Kidney epithelial cell (primary cell): ENCODE results near the gene EPN2. TPM values are rescaled to one million over a fixed set of nuclear protein-coding genes. Genes with fewer than 3 reads are reported as not detected.
"Not testable (repeated sequence)": the region's sequence is repeated elsewhere in the genome, so short reads cannot be mapped to it uniquely, and the experiment has no call there.

ENCODE experiments used
- DNase-seq: peaks from one replicate; pipeline ENCODE4 v3.0.0-alpha.2; 2010; ENCODE audit warnings: low read depth
- H3K27me3 ChIP-seq: 2 replicates; pipeline ENCODE4 v1.6.0; 2011; ENCODE audit warnings: low read length; ENCODE audit not compliant: control insufficient read depth, insufficient read depth
- H3K36me3 ChIP-seq: 2 replicates; pipeline ENCODE4 v1.5.1; 2011; ENCODE audit warnings: low read length; ENCODE audit not compliant: control insufficient read depth, insufficient read depth
- H3K4me3 ChIP-seq: 2 replicates; pipeline ENCODE4 v1.5.1; 2011; ENCODE audit warnings: low read depth, mild to moderate bottlenecking, control low read depth, low read length
- total RNA-seq: library from RNA; depleted of rRNA; stranded (reverse); fragments of >200 nt; gene quantifications from 2 replicates; pipeline ENCODE4 v1.2.3, GENCODE V29; 2015

The EPN2 gene
- 13.7 and 18.8 TPM in 2 replicates for total RNA-seq

DNA sequence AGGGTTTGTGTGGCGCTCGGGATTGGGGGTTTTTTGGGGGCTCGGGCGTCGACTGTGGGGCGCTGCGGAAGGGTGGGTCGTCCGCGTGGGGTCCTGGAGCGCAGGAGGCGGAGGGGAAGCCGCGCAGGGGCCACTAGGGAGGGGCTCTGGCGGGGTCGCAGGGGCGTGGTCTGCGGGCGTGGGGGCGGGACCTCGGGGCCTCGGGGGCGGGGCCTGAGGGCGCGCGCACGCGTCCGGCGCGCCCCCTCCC is at the start of gene EPN2:
EPN2 (plus strand) TSS at position 228 of the 250 bp plus-strand sequence. CDS start 45,754 bp downstream, outside the sequence.
- not testable (repeated sequence) for DNase-seq, H3K27me3 ChIP-seq, H3K36me3 ChIP-seq
- peak within 1 kb of the TSS; percentile 99 for H3K4me3 ChIP-seq

DNA sequence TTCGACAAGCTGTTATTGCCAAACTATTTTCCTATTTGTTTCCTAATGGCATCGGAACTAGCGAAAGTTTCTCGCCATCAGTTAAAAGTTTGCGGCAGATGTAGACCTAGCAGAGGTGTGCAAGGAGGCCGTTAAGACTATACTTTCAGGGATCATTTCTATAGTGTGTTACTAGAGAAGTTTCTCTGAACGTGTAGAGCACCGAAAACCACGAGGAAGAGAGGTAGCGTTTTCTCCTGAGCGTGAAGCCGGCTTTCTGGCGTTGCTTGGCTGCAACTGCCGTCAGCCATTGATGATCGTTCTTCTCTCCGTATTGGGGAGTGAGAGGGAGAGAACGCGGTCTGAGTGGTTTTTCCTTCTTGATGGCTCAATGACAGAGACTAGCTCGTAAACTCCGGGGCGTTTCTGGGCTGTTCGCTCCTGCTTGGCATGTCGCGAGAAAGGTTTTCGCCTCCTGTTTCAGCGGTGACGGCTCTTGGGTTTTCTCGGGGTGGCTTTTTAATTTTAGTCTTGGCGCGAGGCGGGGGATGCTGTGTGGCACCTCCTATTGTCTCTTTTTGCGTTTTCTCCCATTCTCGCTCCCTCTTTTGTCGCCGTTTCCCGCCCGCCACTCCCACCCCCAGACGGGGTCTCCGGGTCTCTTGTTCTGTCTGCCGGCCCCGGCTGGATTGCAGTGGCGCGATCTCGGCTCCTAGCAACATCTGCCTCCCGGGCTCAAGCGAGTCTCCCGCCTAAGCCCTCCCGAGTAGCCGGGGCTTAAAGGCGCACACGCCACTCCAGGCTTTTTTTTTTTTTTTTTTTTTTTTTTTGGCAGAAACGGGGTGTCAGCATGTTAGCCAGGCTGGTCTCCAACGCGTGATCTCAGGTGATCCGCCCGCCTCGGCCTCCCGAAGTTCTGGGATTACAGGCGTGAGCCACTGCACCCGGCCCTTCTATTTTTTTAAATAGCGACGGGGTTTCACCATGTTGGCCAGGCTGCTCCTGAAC is 49.0 kb upstream of the EPN2 start:
- not testable (repeated sequence) for H3K27me3 ChIP-seq, H3K4me3 ChIP-seq, H3K36me3 ChIP-seq, DNase-seq

DNA sequence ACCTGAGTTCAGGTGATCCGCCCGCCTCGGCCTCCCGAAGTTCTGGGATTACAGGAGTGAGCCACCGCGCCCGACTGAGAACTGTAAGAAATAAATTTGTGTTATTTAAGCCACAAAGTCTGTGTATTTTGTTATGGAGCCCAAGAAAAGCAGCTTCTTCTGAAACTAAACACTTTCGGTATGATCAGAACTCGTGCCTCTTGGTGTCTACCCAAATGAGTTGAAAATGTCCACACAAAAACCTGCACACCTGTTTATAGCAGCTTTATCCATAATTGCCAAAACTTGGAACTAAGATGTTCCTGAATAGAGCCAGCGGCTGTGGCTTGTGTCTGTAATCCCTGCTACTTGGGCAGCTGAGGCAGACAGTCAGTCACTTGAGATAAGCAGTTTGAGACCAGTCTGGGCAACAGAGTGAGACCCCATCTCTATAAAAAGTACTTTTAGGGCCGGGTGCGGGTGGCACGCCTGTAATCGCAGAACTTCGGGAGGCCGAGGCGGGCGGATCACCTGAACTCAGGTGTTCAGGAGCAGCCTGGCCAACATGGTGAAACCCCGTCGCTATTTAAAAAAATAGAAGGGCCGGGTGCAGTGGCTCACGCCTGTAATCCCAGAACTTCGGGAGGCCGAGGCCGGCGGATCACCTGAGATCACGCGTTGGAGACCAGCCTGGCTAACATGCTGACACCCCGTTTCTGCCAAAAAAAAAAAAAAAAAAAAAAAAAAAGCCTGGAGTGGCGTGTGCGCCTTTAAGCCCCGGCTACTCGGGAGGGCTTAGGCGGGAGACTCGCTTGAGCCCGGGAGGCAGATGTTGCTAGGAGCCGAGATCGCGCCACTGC is 48.1 kb upstream of the EPN2 start:
- not testable (repeated sequence) for H3K36me3 ChIP-seq, H3K4me3 ChIP-seq, DNase-seq, H3K27me3 ChIP-seq

DNA sequence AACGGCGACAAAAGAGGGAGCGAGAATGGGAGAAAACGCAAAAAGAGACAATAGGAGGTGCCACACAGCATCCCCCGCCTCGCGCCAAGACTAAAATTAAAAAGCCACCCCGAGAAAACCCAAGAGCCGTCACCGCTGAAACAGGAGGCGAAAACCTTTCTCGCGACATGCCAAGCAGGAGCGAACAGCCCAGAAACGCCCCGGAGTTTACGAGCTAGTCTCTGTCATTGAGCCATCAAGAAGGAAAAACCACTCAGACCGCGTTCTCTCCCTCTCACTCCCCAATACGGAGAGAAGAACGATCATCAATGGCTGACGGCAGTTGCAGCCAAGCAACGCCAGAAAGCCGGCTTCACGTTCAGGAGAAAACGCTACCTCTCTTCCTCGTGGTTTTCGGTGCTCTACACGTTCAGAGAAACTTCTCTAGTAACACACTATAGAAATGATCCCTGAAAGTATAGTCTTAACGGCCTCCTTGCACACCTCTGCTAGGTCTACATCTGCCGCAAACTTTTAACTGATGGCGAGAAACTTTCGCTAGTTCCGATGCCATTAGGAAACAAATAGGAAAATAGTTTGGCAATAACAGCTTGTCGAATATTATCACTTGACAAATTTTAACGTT is 47.3 kb upstream of the EPN2 start:
- H3K4me3 ChIP-seq, DNase-seq, H3K36me3 ChIP-seq, H3K27me3 ChIP-seq: not testable (repeated sequence)

DNA sequence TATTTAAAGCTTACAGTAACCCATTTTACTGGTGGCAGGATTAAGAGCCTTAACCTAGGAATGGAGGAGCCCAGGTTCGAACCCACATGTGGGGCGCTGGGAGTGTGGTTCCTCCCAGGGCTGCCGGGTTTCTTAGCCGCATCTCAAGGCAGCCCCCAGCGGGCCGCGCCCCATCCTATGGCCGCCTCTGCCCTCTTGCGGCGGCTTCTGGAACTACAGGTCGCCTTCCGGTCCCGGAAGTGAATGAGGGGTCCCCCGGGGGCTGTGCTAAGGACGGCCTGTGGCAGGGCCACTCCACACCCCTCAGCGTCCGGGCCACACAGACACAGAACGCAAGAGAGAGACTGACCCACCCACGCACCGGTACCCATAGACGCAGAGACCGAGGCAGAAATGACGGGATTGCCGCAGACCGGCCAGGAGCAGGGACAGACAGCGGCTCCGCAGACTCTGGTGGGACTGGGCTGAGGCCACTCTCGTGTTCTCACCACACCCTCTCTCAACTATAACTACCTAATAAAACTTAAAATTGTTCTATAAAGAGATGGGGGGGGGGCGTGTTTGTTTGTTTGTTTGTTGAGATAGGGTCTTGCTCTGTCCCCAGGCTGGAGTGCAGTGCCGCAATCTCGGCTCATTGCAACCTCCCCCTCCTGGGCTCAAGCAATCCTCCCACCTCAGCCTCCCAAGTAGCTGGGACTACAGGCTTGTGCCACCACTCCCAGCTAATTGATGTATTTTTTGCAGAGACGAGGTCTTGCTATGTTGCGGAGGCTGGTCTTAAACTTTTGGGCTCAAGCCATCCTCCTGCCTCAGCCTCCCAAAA is 40.6 kb upstream of the EPN2 start:
- not testable (repeated sequence) for H3K4me3 ChIP-seq, H3K36me3 ChIP-seq, H3K27me3 ChIP-seq, DNase-seq

DNA sequence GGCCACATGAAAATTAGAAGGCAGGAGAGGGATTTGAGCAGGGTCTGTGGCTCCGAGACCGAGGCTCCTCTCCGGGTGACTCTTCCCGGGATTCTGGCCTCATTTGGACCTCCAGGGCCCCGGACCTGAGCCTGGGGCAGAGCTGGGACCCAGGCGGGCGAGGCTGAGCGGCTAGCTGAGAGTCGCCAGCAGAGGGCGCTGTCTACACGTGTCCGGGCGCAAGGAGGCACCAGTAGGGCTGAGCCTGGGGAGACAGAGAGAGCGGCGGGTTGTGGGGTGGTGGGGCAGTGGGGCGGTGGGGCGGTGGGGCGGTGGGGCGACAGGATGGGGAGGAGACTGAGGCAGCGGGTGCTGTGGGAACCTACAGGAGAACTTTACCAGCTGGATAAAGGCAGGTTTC is 34.7 kb upstream of the EPN2 start:
- DNase-seq = not testable (repeated sequence)

DNA sequence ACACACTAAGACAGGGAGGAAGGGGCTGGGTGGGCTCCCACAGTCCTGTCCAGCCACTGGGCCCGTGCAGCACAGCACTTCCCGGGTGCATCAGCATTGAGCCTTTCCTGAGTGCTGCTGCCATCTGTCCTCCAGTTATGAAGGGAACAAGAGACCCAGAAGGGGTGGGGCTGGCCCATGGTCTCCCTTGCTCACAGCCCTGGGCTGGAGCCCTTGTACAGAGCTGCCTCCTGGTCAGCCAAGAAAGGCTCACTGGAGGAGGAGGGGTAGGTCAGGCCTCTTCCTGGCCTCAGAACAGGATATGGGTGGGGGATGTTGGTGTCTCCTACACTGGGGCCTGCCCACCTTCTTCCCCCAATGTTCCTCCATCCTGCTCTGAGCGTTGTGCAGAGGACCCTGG is 33.7 kb upstream of the EPN2 start:
- H3K27me3 ChIP-seq, H3K4me3 ChIP-seq, DNase-seq, H3K36me3 ChIP-seq: not testable (repeated sequence)

More for the DNA sequence above, 34.7 kb upstream of the EPN2 start:
- not testable (repeated sequence) for H3K27me3 ChIP-seq, H3K4me3 ChIP-seq, H3K36me3 ChIP-seq

DNA sequence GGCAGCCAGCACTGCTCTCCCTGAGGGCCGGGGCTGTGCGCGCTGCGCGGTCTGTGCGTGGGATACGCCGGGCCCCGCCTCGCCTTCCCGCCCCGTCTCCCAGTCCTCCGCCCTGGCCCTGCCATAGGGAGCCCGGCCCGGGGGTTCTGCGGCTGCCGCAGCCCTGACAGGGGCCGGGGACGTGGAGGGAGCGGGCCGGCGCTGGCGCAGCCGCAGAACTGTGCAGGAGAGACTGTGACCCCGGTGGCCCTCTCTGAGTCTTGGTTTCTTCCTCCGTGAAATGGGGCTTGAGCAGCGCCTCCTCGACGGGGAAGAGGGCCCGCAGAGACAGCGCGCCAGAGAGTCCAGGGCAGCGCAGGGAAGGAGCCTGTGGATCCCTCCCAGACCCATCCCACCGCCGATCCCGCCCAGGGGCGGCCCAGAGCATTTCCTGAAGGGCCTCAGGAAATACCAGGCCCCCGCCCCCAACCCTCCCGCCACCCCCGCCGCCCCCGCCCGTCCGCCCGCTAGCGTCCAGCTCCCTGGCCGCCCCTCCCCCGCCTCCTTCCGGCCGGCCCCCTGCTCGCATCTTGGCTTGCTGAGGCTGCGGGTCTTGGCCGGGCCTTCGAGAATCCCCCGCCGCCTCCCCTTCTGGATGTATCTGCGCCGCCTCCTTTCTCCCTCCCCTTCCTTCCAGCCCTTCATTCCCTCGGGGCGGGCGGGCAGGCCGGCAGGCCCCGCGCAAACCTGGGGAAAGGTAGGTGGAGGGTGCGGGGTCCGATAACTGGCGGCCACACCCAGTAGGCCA is 21.9 kb upstream of the EPN2 start:
- not testable (repeated sequence) for H3K36me3 ChIP-seq, H3K4me3 ChIP-seq, DNase-seq, H3K27me3 ChIP-seq

DNA sequence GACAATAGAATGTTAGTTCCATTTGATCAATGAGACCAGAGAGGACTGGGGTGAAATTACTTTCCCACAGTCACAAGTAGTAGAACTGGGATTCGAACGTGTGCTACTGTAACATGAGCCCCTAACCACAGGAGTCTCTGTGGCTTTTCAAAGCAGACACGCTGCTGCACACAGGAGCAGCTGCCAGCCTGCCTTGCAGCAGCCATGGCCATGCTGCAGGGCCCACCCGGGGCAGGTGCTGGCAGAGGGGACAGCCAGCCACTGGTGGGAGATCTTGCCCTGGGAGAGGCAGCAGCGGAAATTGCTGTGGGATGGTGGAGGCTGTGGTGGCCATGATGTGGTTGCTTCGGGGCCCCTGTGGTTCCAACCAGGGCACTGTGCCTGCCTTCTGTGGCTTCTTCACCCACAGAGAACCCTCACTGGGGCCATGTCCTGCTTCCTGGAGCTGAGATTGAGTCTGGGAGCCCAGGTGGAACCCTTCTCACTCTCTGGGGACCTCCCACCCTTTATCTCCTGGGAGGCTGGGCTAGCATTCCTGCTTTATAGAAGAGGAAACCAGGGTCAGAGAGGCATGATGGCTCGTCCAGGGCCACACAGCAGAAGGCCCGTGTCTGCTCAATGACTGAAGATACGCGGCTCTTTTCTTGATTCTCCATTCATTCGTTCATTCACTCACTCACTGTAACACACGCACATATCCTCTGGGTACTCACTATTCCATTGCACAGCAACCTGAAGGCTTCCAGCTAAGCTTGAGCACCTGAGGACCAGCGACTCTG is 20.8 kb upstream of the EPN2 start:
- not testable (repeated sequence) for DNase-seq, H3K4me3 ChIP-seq, H3K36me3 ChIP-seq, H3K27me3 ChIP-seq

DNA sequence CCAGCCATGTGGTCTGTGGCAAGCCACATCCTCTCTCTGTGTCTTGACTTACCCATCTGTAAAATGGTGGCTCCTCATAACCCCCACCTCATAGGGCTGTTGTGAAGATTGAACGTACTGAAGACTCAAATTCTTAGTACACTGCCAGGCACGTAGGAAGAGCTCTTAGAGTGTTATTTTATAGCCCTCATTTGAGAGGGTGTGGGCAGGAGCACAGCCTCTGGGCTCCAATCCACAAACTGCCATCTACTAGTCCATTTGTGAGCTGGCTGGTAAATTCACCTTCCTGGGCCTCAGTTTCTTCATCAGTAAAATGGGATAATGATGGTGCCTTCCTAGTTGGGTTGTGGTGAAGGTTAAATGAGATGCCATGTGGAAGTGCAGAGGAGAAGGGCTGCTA is 18.3 kb upstream of the EPN2 start:
- H3K36me3 ChIP-seq, DNase-seq, H3K4me3 ChIP-seq, H3K27me3 ChIP-seq: not testable (repeated sequence)

DNA sequence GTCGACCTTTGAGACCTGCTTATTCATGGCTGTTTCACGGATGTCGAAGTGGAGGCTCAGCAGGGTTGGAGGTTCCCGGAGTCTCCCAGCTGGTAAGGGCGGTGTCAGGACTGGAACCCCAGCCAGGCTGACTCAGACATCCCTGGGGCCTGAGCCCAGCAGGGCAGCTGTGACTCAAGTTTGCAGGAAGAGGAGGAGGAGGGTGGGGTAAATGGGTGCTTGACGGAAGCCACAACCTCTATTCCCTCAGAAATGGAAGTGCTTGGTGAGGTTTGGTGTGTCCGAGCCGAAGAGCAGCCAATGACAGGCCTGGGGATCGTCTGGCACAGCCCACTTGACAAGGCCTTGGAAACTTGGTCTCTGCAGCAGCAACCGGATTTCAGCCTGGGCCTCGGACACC is 17.8 kb upstream of the EPN2 start:
- H3K27me3 ChIP-seq, H3K4me3 ChIP-seq, H3K36me3 ChIP-seq, DNase-seq: not testable (repeated sequence)

DNA sequence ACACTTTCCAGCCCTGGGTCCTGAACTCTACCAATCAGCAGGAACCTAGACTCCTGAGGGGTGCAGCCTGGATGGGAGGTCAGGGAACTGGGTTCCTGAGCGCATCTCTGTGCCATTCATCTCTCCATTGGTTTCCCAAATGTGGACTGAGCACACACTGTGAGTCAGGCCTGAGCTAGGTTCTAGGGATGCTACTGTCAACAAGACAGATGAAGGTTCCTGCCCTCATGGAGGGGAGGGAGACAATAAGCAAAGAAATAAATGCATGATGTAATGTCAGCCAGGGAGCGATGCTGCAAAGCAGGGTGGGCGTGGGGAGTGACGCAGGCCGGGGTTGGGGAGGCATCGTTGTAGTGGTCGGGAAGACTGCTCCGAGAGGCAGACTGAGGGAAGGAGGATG is 17.0 kb upstream of the EPN2 start:
- not testable (repeated sequence) for H3K36me3 ChIP-seq, H3K27me3 ChIP-seq, H3K4me3 ChIP-seq, DNase-seq
